HG03575 (cell line): ENCODE measurements around the gene ZNF487.

Experiments
- ATAC-seq: cut with Tn5 transposase; IDR thresholded peaks from one replicate; pipeline ENCODE4 v1.9.1; 2021; ENCODE audit not compliant: unreplicated experiment, insufficient number of reproducible peaks, low FRiP score; ENCODE audit errors: extremely low read depth

The ZNF487 gene

DNA sequence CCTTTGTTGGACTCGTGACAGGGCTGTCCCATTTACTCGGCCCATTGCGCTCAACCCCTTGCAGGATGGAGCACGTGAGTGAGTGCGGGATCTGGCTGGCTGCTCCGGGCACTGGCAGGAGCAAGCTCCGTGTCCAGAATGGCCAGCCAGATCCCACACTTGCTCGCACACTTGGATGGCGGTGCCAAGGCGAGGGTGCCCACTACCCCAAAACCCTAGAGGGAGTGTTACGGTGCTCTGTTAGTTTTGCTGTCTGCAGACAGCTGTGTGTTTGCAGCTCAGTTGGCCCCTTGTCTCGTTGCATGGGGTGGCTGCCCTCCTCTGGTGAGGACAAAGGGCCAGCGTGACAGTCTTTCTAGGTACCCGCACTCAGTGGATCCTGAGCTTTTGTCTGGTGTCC is 34.2 kb downstream of the ZNF487 start:
- no peak for ATAC-seq

DNA sequence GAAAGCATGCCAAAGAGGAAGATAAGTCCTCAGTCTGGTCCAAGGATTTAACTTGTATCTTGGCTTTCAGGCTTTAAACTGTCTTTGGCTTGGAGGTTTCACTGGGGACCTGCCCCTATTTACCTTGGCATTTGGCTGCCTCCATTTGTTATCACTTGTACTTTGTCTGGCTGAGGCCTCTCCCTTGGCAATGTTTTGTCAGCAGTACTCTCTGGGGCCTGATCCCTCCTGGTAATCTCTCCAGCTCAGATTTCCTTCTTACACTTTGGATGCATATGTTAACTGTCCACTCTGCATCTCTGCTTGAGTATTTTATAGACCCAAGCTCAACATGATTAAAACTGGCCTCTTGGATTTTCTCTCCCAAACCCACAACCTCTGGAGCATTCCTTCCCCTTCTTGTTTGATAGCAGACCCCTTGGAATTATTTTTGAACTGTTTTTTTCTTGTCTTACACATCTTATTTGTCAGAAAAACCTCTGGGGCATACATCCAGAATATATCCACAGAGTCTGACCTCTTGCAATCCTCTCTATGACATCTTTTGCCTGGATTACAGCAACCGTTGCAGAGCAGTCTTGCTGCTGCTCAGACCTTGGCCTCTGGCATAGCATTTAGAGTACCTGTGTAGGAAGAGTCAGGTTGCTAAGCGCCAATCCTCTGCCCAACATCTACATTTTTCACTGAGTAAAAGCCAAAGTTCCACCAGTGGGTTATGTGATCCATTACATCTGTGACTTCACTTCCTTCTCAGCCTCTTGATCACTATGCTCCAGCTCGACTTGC is 35.2 kb downstream of the ZNF487 start:
- no peak for ATAC-seq

DNA sequence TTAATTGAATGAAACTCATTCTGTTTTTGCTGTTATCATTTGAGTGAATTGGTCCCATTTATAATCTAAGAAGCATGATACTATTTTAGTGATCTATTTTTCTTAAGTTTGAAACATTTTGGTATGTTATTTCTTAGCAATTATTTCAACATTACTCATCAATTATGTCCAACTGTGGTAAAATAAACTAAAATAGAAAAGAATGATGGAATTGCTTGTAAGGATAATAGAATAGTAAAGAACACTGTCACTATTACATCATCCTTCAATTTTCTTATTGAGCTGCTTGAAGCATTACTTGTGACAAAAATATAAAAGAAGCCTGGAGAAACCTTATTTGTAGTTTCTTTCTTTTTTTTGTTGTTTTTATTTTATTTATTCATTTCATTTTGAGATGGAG is 42.4 kb downstream of the ZNF487 start:
- no peak for ATAC-seq

DNA sequence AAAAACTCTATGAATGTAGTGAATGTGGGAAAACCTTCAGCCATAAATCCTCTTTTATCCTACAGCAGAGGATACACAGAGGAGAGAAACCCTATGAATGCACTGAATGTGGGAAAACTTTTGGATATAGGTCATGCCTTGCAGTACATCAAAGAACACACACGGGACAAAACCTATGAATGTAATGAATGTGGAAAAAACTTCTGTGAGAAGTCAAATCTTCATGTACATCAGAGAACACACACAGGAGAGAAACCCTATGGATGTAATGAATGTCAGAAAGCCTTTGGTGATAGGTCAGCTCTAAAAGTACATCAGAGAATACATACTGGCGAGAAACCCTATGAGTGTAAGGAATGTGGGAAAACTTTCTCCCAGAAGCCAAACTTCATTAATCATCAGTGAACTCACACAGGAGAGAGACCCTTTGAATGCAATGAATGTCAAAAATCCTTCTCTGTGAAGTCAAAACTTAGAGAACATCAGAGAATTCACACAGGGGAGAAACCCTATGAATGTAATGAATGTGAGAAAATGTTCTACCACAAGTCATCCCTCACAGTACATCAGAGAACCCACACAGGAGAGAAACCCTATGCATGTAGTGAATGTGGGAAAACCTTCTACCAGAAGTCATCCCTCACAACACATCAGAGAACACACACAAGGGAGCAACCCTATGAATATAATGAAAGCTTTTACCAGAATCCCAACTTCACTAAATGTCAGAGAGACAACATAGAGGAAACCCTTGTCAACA is 45.6 kb downstream of the ZNF487 start:
- ATAC-seq, result no peak

DNA sequence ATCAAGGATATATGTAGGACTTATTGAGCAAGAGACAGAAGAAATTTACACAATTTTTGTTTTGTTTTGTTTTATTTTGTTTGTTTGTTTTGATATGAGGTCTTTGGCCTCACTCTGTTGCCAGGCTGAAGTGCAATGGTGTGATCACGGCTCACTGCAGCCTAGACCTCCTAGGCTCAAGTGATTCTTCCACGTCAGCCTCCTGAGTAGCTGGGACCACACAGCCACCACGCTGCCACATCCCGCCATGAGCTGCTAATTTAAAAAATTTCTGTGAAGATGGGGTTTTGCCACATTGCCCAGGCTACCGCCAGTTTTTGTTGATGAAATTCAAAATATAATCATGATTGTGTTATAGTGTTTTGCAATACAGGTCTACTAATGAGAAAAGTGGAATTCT is 54.9 kb downstream of the ZNF487 start:
- no peak for ATAC-seq

DNA sequence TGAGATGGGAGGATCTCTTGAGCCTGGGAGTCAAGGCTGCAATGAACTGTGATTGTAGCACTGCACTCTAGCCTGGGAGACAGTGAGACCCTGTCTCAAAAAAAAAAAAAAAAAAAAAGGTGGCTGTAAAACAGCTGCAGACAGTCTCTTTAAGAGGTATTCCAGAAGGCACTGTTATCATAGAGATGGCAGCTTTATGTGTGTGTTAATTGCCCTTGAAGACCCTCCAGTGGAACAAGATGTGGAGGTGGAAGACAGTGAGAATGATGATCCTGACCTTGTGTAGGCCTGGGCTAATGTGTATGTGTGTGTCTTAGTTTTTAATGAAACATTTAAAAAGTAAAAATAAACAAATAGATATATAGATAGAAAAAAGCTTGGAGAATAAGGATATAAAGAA is 66.0 kb downstream of the ZNF487 start:
- no peak for ATAC-seq

DNA sequence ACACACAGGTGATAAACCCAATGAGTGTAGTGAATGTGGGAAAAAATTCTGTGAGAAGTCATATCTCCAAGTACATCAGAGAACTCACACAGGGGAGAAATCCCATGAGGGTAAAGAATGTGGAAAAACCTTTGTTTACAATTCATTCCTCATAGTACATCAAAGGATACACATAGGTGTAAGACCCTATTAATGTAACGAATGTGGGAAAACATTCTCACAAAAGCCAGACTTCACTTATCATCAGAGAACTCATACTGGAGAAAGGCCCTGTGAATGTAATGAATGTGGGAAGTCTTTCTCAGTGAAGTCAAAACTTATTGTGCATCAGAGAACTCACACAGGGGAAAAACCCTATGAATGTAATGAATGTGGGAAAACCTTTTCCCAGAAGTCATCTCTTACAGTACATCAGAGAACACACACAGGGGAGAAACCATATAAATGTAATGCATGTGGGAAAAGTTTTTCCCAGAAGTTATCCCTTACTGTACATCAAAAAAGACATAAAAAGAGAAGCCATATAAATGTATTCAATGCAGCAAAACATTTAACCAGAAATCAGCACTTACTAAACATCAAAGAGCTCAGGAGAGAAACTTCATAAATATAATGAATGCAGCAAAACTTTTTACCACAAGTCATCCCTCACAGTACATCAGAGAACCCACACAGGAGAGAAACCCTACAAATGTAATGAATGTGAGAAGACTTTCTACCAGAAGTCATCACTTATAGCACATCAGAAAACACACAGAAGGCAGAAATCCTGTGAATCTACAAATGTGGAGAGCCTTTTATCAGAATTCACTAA is 87.7 kb downstream of the ZNF487 start:
- ATAC-seq, result no peak
